ENCODE measurements around the gene HOTAIR. TPM values are rescaled to one million over a fixed set of nuclear protein-coding genes. Genes with fewer than 3 reads are reported as not detected.

The HOTAIR gene
- total RNA-seq, 3 donors from 2014 or later (not counting 1 experiment from before 2014, with no cell fraction given), result not detected

- DNase-seq (peak in 1 of 2 donors; percentile 60), ATAC-seq (peak; percentile 50 to 65 (median 53))
- peak overlapping the region; percentile 91 for H3K4me3 Mint-ChIP-seq
- H3K36me3 Mint-ChIP-seq, result no peaks in the 10 kb centered on the region
- Histone ChIP-seq H3K27me3 (ENCODE audit: control insufficient read depth, insufficient read depth, low read length) (peaks cover 92% of the 10 kb centered on the region), H3K4me1 (ENCODE audit: control insufficient read depth, insufficient read depth, low read length) (peaks cover 49% of the 10 kb centered on the region), H3K27ac (ENCODE audit: low read length) (no peak overlapping the region), H3K36me3 (ENCODE audit: control insufficient read depth, insufficient read depth, low read length) (no peaks in the 10 kb centered on the region), H3K4me3 (ENCODE audit: low read length) (peak overlapping the region; percentile 43), H3K9me3 (ENCODE audit: control insufficient read depth, insufficient read depth, low read length) (peaks cover 3% of the 10 kb centered on the region)
- no peak for TF ChIP-seq CTCF (IDR thresholded peaks at IDR 0.05)
- H3K27ac Mint-ChIP-seq, result peak overlapping the region in 1 of 2 donors; percentile 81
- WGBS (ENCODE audit: insufficient coverage), result 2% methylated on average over 48 of the region's 48 CpGs
- H3K9me3 Mint-ChIP-seq, result no peaks in the 10 kb centered on the region
- peaks cover 46 to 47% of the 10 kb centered on the region in 2 donors for H3K4me1 Mint-ChIP-seq
- peaks cover 74 to 89% of the 10 kb centered on the region in 2 donors for H3K27me3 Mint-ChIP-seq (ENCODE audit: low read depth in 2 of 2)
- intact Hi-C loops (cut with micrococcal nuclease), result loop anchor here (5.0 kb wide), 2 partner anchors 37 to 38 kb away; partner anchors contain the start of gene HOXC5
These were observed 20.9 kb upstream of the HOTAIR start for GRCh38 chr12:53995378-53996239.

- 4% methylated on average over 17 of the region's 17 CpGs for whole genome bisulfite sequencing (ENCODE audit: insufficient coverage)
- Mint-ChIP-seq H3K36me3 (peaks cover 4% of the 10 kb centered on the region), H3K27me3 (ENCODE audit: low read depth in 2 of 2) (peaks cover 76 to 89% of the 10 kb centered on the region in 2 donors), H3K4me1 (peaks cover 49 to 53% of the 10 kb centered on the region in 2 donors), H3K27ac (peak overlapping the region in 1 of 2 donors; percentile 29), H3K9me3 (no peaks in the 10 kb centered on the region), H3K4me3 (peak overlapping the region; percentile 91)
- intact Hi-C loops (cut with micrococcal nuclease), result loop anchor here (5.0 kb wide), 2 partner anchors 37 to 38 kb away; partner anchors contain the start of gene HOXC5
- Histone ChIP-seq H3K36me3 (ENCODE audit: control insufficient read depth, insufficient read depth, low read length) (no peaks in the 10 kb centered on the region), H3K4me3 (ENCODE audit: low read length) (peak overlapping the region; percentile 43), H3K27me3 (ENCODE audit: control insufficient read depth, insufficient read depth, low read length) (peaks cover 94% of the 10 kb centered on the region), H3K9me3 (ENCODE audit: control insufficient read depth, insufficient read depth, low read length) (peaks cover 3% of the 10 kb centered on the region), H3K4me1 (ENCODE audit: control insufficient read depth, insufficient read depth, low read length) (peaks cover 45% of the 10 kb centered on the region), H3K27ac (ENCODE audit: low read length) (no peak overlapping the region)
- no peak for TF ChIP-seq CTCF (IDR thresholded peaks at IDR 0.05)
- peak in 1 of 3 donors; percentile 20 for ATAC-seq
- DNase-seq, result no peak
These were observed 20.2 kb upstream of the HOTAIR start for GRCh38 chr12:53995002-53995377.

GRCh38 chr12:53994264-53995001 lies 19.7 kb upstream of the HOTAIR start:
- Mint-ChIP-seq H3K4me1 (peaks cover 53 to 59% of the 10 kb centered on the region in 2 donors), H3K36me3 (peaks cover 5% of the 10 kb centered on the region), H3K27ac (peak overlapping the region in 1 of 2 donors; percentile 63), H3K9me3 (no peaks in the 10 kb centered on the region), H3K4me3 (peak overlapping the region; percentile 91), H3K27me3 (ENCODE audit: low read depth in 2 of 2) (peaks cover 78 to 89% of the 10 kb centered on the region in 2 donors)
- intact Hi-C loops (cut with micrococcal nuclease), result loop anchor here (5.0 kb wide), 2 partner anchors 37 to 38 kb away; partner anchors contain the start of gene HOXC5
- WGBS (ENCODE audit: insufficient coverage), result 6% methylated on average over 59 of the region's 60 CpGs
- no peak for TF ChIP-seq CTCF (IDR thresholded peaks at IDR 0.05)
- no peak overlapping the region for H3K4me3 ChIP-seq (ENCODE audit: low read length)
- H3K9me3 ChIP-seq (ENCODE audit: control insufficient read depth, insufficient read depth, low read length), result peaks cover 3% of the 10 kb centered on the region
- ATAC-seq, result peak in 2 of 3 donors; percentile 20 to 44
- peaks cover 42% of the 10 kb centered on the region for H3K4me1 ChIP-seq (ENCODE audit: control insufficient read depth, insufficient read depth, low read length)
- peaks cover 94% of the 10 kb centered on the region for H3K27me3 ChIP-seq (ENCODE audit: control insufficient read depth, insufficient read depth, low read length)
- no peak for DNase-seq
- no peaks in the 10 kb centered on the region for H3K36me3 ChIP-seq (ENCODE audit: control insufficient read depth, insufficient read depth, low read length)
- no peak overlapping the region for H3K27ac ChIP-seq (ENCODE audit: low read length)

Measured in natural killer cell (primary cell).